NB4 (cell line): ENCODE measurements around the gene ZNF618.

Experiments
- CTCF ChIP-seq: IDR thresholded peaks from one replicate; pipeline ENCODE4 v1.5.1; 2012; ENCODE audit warnings: low read depth, low read length
- MAX ChIP-seq: IDR thresholded peaks from 2 replicates; pipeline ENCODE4 v1.6.1; 2011; ENCODE audit warnings: low read depth, low read length
- MYC ChIP-seq: IDR thresholded peaks from 2 replicates; pipeline ENCODE4 v1.6.1; 2011; ENCODE audit warnings: low read depth, low read length
- POLR2A ChIP-seq: IDR thresholded peaks from 2 replicates; pipeline ENCODE4 v1.6.1; 2011; ENCODE audit warnings: mild to moderate bottlenecking; ENCODE audit not compliant: insufficient read length; ENCODE audit errors: extremely low read depth

GRCh38 chr9:114072184-114073140 lies 196.4 kb downstream of the ZNF618 start:
- TF ChIP-seq CTCF, result no peak
- no peak for TF ChIP-seq POLR2A
- TF ChIP-seq MAX, result no peak
- TF ChIP-seq MYC, result no peak
